ENCODE measurements around the gene PPP2R5B.

Gene PPP2R5B

DNA sequence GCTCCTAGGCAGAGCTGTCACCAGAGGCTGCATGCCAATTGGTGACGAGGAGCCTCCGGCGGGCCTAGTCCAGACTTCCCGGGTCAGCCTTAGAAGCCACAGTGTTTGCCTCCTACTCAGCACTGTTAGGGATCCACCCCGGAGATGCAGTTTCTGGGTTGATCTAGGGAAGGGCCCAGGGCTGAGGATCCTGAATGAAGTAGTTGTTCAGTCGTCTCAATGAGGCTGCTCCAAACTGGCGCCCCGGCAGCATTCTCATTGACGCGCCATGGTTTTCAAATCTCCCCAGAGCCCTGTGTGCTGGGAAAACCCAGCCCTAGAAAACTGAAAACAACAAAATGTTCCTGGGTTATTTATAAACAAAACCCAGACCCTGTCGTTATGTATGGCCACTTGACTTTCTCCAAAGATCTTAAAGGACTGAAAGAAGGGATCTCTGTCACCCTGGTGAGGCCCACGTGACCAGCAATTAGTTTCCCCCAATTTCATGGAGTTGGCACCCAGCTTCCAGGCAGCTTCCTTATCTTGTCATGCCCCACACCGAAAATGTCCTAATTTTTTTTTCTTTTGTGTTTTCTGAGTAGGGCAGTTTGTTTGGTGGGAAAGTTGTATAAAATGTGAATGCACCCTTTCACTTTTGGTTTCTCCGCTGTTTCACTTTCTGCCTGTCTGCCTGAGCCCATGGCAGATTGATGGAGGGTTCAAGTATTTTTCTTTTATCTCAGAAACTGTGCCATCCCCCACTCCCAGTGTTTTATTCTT lies 44.1 kb upstream of the PPP2R5B start:
- Histone ChIP-seq H3K79me1 (ENCODE audit: low read length) (peaks cover 21% of the 10 kb centered on the region), H3K4ac (ENCODE audit: low read depth, low read length) (no peak overlapping the region), H2AK5ac (ENCODE audit: low read length) (no peak overlapping the region), H3K9me3 (ENCODE audit: insufficient read depth, low read depth, low read length) (no peaks in the 10 kb centered on the region), H3K4me2 (ENCODE audit: low read length) (no peak overlapping the region), H3K4me3 (ENCODE audit: low read depth, low read length) (no peak overlapping the region), H3K23ac (ENCODE audit: low read length) (no peak overlapping the region), H3K27ac (ENCODE audit: low read depth, low read length) (no peak overlapping the region), H4K12ac (ENCODE audit: low read depth, low read length) (no peak overlapping the region), H2BK120ac (ENCODE audit: insufficient read depth, low read length, poor library complexity) (no peak overlapping the region), H4K8ac (ENCODE audit: low read depth, low read length) (no peak overlapping the region), H3K79me2 (ENCODE audit: control insufficient read depth, insufficient read depth, low read length, poor library complexity) (peaks cover 20% of the 10 kb centered on the region), H2BK5ac (ENCODE audit: low read depth, low read length, poor library complexity) (no peak overlapping the region), H3K27me3 (ENCODE audit: insufficient read depth, low read length) (no peaks in the 10 kb centered on the region), H3K9ac (ENCODE audit: low read length) (no peak overlapping the region), H3K36me3 (ENCODE audit: control insufficient read depth in 1 of 2, insufficient read depth in 2 of 2, low read length in 2 of 2) (peaks cover 3% of the 10 kb centered on the region in 2 experiments), H3K14ac (ENCODE audit: low read length) (no peak overlapping the region), H3K4me1 (ENCODE audit: control insufficient read depth in 1 of 2, insufficient read depth in 2 of 2, low read length in 2 of 2) (peaks cover 11 to 16% of the 10 kb centered on the region in 2 experiments), H2BK12ac (ENCODE audit: low read length) (no peak overlapping the region), H3K18ac (ENCODE audit: low read length) (no peak overlapping the region), H2AFZ (ENCODE audit: insufficient read depth, low read length, poor library complexity) (no peak overlapping the region), H4K91ac (ENCODE audit: low read depth, low read length) (no peak overlapping the region)
- no CpG with 5 or more reads among the region's 14 CpGs for WGBS (ENCODE audit: extremely low coverage, insufficient coverage, insufficient read length)
- DNase-seq: no peak

DNA sequence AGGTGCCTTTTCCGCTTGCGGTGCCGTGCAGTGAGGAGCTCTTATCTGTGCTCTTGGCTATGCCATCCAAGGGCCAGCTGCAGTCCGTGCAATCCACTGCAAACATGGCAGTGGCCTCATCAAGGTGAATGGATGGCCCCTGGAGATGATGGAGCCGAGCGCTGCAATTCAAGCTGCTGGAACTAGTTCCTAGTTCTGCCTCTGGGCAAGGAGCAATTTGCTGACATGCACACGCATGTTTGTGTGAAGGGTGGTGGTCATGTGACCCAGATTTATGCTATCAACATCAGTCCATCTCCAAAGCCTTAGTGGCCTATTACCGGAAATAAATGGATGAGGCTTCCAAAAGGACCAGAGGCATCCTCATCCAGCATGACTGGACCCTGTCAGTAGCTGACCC lies 43.0 kb upstream of the PPP2R5B start:
- Histone ChIP-seq H3K4ac (ENCODE audit: low read depth, low read length) (no peak overlapping the region), H3K4me3 (ENCODE audit: low read depth, low read length) (no peak overlapping the region), H3K14ac (ENCODE audit: low read length) (no peak overlapping the region), H3K23ac (ENCODE audit: low read length) (no peak overlapping the region), H3K27ac (ENCODE audit: low read depth, low read length) (no peak overlapping the region), H3K4me2 (ENCODE audit: low read length) (no peak overlapping the region), H3K18ac (ENCODE audit: low read length) (no peak overlapping the region), H3K9me3 (ENCODE audit: insufficient read depth, low read depth, low read length) (no peaks in the 10 kb centered on the region), H3K79me1 (ENCODE audit: low read length) (peaks cover 17% of the 10 kb centered on the region), H3K36me3 (ENCODE audit: control insufficient read depth in 1 of 2, insufficient read depth in 2 of 2, low read length in 2 of 2) (no peaks in the 10 kb centered on the region), H2AFZ (ENCODE audit: insufficient read depth, low read length, poor library complexity) (no peak overlapping the region), H3K27me3 (ENCODE audit: insufficient read depth, low read length) (no peaks in the 10 kb centered on the region), H3K79me2 (ENCODE audit: control insufficient read depth, insufficient read depth, low read length, poor library complexity) (peaks cover 11% of the 10 kb centered on the region), H2BK12ac (ENCODE audit: low read length) (no peak overlapping the region), H3K9ac (ENCODE audit: low read length) (no peak overlapping the region), H2BK5ac (ENCODE audit: low read depth, low read length, poor library complexity) (no peak overlapping the region), H4K8ac (ENCODE audit: low read depth, low read length) (no peak overlapping the region), H3K4me1 (ENCODE audit: control insufficient read depth in 1 of 2, insufficient read depth in 2 of 2, low read length in 2 of 2) (peaks cover 2 to 5% of the 10 kb centered on the region in 2 experiments), H4K91ac (ENCODE audit: low read depth, low read length) (no peak overlapping the region), H2BK120ac (ENCODE audit: insufficient read depth, low read length, poor library complexity) (no peak overlapping the region), H2AK5ac (ENCODE audit: low read length) (no peak overlapping the region), H4K12ac (ENCODE audit: low read depth, low read length) (no peak overlapping the region)
- no CpG with 5 or more reads among the region's 8 CpGs for WGBS (ENCODE audit: extremely low coverage, insufficient coverage, insufficient read length)
- peak in 1 of 2 donors; percentile 34 for DNase-seq

- no peak for DNase-seq
- Histone ChIP-seq H3K9ac (ENCODE audit: low read length) (no peak overlapping the region), H3K4me2 (ENCODE audit: low read length) (no peak overlapping the region), H3K4me3 (ENCODE audit: low read depth, low read length) (no peak overlapping the region), H2AK5ac (ENCODE audit: low read length) (no peak overlapping the region), H3K18ac (ENCODE audit: low read length) (no peak overlapping the region), H2BK12ac (ENCODE audit: low read length) (no peak overlapping the region), H4K12ac (ENCODE audit: low read depth, low read length) (no peak overlapping the region), H3K79me2 (ENCODE audit: control insufficient read depth, insufficient read depth, low read length, poor library complexity) (peaks cover 11% of the 10 kb centered on the region), H2BK5ac (ENCODE audit: low read depth, low read length, poor library complexity) (no peak overlapping the region), H3K27me3 (ENCODE audit: insufficient read depth, low read length) (no peaks in the 10 kb centered on the region), H4K8ac (ENCODE audit: low read depth, low read length) (no peak overlapping the region), H2BK120ac (ENCODE audit: insufficient read depth, low read length, poor library complexity) (no peak overlapping the region), H3K4me1 (ENCODE audit: control insufficient read depth in 1 of 2, insufficient read depth in 2 of 2, low read length in 2 of 2) (peaks cover 0 to 3% of the 10 kb centered on the region in 2 experiments), H4K91ac (ENCODE audit: low read depth, low read length) (no peak overlapping the region), H3K79me1 (ENCODE audit: low read length) (peaks cover 16% of the 10 kb centered on the region), H3K4ac (ENCODE audit: low read depth, low read length) (no peak overlapping the region), H3K27ac (ENCODE audit: low read depth, low read length) (no peak overlapping the region), H3K14ac (ENCODE audit: low read length) (no peak overlapping the region), H3K36me3 (ENCODE audit: control insufficient read depth in 1 of 2, insufficient read depth in 2 of 2, low read length in 2 of 2) (no peaks in the 10 kb centered on the region), H2AFZ (ENCODE audit: insufficient read depth, low read length, poor library complexity) (no peak overlapping the region), H3K23ac (ENCODE audit: low read length) (no peak overlapping the region), H3K9me3 (ENCODE audit: insufficient read depth, low read depth, low read length) (no peaks in the 10 kb centered on the region)
- no CpG with 5 or more reads among the region's 5 CpGs for WGBS (ENCODE audit: extremely low coverage, insufficient coverage, insufficient read length)
These were observed 42.2 kb upstream of the PPP2R5B start for GRCh38 chr11:64882243-64882642.

DNA sequence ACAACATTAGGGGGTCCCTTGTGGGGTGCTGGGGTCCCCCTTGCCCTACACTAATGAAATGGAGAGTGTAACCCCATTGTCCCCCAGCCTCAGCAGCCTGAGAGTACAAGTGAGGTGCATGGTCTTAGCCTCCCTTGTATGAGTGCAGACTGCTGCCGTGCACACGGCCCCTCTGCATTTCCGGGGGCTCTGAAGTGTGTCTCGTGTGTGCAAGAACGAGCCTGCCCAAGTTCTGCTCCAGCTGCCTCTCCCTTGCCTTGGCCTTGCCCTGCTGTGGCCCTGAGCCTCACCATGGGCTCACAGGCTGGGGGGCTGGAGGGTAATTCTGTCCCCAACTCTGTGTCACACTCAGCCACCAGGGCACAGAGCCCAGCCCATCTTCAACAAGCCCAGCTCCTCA lies 40.9 kb upstream of the PPP2R5B start:
- no peak overlapping the region for H3K4ac ChIP-seq (ENCODE audit: low read depth, low read length)
- peaks cover 4 to 12% of the 10 kb centered on the region in 2 experiments for H3K4me1 ChIP-seq (ENCODE audit: control insufficient read depth in 1 of 2, insufficient read depth in 2 of 2, low read length in 2 of 2)
- no peak overlapping the region for H2BK120ac ChIP-seq (ENCODE audit: insufficient read depth, low read length, poor library complexity)
- H2BK12ac ChIP-seq (ENCODE audit: low read length): no peak overlapping the region
- H3K23ac ChIP-seq (ENCODE audit: low read length): no peak overlapping the region
- no peak overlapping the region for H4K12ac ChIP-seq (ENCODE audit: low read depth, low read length)
- no peak overlapping the region for H3K14ac ChIP-seq (ENCODE audit: low read length)
- no peak overlapping the region for H2AFZ ChIP-seq (ENCODE audit: insufficient read depth, low read length, poor library complexity)
- no peak overlapping the region for H3K9ac ChIP-seq (ENCODE audit: low read length)
- no peak overlapping the region for H2BK5ac ChIP-seq (ENCODE audit: low read depth, low read length, poor library complexity)
- H3K18ac ChIP-seq (ENCODE audit: low read length): no peak overlapping the region
- H2AK5ac ChIP-seq (ENCODE audit: low read length): no peak overlapping the region
- H3K79me1 ChIP-seq (ENCODE audit: low read length): peaks cover 11% of the 10 kb centered on the region
- H4K8ac ChIP-seq (ENCODE audit: low read depth, low read length): no peak overlapping the region
- H4K91ac ChIP-seq (ENCODE audit: low read depth, low read length): peak overlapping the region; percentile 1
- H3K36me3 ChIP-seq (ENCODE audit: control insufficient read depth in 1 of 2, insufficient read depth in 2 of 2, low read length in 2 of 2): no peaks in the 10 kb centered on the region
- H3K4me2 ChIP-seq (ENCODE audit: low read length): no peak overlapping the region
- WGBS (ENCODE audit: extremely low coverage, insufficient coverage, insufficient read length): no CpG with 5 or more reads among the region's 5 CpGs
- no peak overlapping the region for H3K27ac ChIP-seq (ENCODE audit: low read depth, low read length)
- peaks cover 1% of the 10 kb centered on the region for H3K79me2 ChIP-seq (ENCODE audit: control insufficient read depth, insufficient read depth, low read length, poor library complexity)
- no peaks in the 10 kb centered on the region for H3K27me3 ChIP-seq (ENCODE audit: insufficient read depth, low read length)
- H3K4me3 ChIP-seq (ENCODE audit: low read depth, low read length): no peak overlapping the region
- H3K9me3 ChIP-seq (ENCODE audit: insufficient read depth, low read depth, low read length): no peaks in the 10 kb centered on the region
- no peak for DNase-seq

Data from trophoblast cell (in vitro differentiated cells and primary cell).